NCI-H446 treated with DMSO at 0.1 percent for 48 hours (cell line): ENCODE data around the gene PRSS53.

Source experiments
- DNase-seq: peaks from one replicate; lab custom pipeline; 2025; lab: John Stamatoyannopoulos, UW

The PRSS53 gene

DNA sequence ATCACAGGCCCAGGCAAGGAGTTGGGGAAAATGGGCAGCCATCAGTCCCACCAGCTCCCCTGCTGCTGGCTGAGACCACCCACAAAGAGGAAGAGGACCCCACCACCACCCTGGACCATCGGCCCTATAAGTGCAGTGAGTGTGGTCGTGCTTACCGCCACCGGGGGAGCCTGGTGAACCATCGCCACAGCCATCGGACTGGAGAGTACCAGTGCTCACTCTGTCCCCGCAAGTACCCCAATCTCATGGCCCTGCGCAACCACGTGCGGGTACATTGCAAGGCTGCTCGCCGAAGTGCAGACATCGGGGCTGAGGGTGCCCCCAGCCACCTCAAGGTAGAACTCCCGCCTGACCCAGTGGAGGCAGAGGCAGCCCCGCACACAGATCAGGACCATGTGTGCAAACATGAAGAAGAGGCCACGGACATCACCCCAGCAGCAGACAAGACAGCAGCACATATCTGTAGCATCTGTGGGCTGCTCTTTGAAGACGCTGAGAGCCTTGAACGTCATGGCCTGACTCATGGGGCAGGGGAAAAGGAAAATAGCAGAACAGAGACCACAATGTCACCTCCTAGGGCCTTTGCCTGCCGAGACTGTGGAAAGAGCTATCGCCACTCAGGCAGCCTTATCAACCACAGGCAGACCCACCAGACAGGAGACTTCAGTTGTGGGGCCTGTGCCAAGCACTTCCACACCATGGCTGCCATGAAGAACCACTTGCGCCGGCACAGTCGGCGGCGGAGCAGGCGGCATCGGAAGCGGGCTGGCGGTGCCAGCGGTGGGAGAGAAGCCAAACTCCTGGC, 10.9 kb downstream of the PRSS53 start:
- no peak for DNase-seq

- DNase-seq = no peak
Measured at GRCh38 chr16:31077024-31077423, 11.7 kb downstream of the PRSS53 start.

- DNase-seq = no peak
Measured at GRCh38 chr16:31076319-31076718, 12.4 kb downstream of the PRSS53 start.

- DNase-seq = no peak
Measured at GRCh38 chr16:31074814-31075183, 13.9 kb downstream of the PRSS53 start.

DNA sequence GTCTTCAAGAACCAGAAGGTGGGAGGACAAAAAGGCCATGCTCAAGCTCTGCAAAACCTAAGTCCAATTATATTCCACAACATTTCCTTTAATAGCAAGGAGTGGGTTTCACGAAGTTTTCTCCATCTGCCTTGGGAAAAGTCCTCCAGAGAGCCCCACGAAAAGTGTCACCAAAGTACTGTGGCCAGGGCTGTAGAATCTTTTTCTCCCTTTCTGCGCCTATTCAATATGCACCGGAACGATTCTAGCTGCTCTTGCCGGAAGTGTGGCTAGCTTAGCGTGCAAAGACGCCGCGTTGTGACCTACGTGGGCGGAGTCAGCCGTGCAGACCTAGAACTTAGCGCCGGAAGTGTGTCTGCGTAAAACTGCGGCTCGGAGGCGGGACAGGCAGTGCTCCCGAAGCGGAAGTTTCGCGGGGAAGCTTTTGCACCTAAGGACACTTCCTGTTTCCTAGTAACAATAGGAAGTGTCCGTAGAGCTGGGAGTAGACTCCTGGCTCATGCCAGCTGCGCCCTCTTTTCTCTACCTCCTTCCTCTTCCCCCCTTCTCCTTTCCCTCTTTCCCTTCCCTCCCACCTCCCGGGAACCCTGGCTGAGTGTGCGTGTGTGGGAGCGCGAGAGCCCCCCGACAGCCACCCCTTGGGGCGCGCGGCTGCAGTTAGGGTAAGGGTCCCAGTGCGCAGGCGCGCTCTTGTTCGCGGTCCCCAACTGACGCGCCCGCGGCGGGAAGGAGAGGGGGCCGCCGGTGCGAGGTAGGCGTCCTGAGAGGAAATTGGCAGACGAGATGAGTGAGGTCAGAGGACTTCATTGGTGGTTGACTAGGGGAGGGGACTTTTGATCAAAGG, 14.6 kb downstream of the PRSS53 start, which contains the start of the genes ZNF646 and ZNF668:
ZNF646 (plus strand) TSS at position 453 of the 844 bp plus-strand sequence. CDS start 1,903 bp downstream, outside the sequence.
ZNF668 (minus strand) TSS at position 271 of the 844 bp plus-strand sequence. CDS start 9,781 bp downstream, outside the sequence.
- DNase-seq = peak; percentile 99

GRCh38 chr16:31073142-31073969, 15.4 kb downstream of the PRSS53 start:
- DNase-seq = peak; percentile 73

GRCh38 chr16:31072540-31073141, 16.1 kb downstream of the PRSS53 start:
- DNase-seq = no peak

GRCh38 chr16:31071861-31072260, 16.9 kb downstream of the PRSS53 start:
- no peak for DNase-seq

DNA sequence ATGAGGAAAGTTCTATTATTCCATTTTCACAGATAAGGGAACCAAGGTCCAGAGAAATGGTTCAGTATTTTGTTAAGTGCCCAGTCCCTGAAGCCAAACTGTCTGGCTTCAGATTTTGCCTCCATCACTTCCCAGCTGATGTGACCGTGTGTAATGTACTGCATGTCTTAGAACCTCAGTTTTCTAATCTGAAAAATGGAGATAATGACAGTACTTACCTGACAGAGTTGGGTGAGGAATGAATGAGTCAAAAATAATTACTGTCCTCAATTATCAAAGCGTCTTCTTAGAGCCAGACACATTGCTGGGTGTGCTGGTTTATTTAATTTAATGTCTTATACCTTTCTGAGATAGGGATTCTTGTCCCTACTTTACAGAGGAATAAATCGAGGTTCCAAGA, 21.4 kb downstream of the PRSS53 start:
- no peak for DNase-seq

DNA sequence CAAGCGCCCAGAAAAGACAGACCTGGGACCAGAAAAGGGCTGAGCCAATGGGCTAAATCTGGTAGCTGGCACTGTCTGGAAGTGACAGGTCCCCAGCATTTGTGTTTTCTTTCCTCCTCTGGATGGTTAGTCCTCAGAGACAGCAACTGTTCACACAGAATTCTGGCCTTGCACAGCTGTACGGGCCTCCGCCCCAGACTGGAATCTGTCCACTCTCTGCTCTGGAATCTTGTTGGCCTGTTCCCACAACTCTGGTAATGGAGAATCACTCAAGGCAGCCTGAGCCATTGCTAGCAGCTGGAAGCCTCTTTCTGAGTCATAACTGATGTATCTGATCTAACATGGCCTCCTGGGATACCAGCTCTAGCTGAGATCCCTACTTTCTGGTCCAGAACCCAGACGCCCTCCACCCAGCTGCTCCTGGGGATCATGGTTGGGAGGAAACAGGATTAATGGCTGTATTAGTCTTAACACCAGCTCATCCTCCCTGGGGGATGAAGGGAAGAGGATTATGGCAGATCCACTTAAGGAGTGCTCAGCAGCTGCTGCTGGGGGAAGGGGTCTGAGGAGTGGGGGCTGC, 23.8 kb downstream of the PRSS53 start:
- DNase-seq = no peak

DNA sequence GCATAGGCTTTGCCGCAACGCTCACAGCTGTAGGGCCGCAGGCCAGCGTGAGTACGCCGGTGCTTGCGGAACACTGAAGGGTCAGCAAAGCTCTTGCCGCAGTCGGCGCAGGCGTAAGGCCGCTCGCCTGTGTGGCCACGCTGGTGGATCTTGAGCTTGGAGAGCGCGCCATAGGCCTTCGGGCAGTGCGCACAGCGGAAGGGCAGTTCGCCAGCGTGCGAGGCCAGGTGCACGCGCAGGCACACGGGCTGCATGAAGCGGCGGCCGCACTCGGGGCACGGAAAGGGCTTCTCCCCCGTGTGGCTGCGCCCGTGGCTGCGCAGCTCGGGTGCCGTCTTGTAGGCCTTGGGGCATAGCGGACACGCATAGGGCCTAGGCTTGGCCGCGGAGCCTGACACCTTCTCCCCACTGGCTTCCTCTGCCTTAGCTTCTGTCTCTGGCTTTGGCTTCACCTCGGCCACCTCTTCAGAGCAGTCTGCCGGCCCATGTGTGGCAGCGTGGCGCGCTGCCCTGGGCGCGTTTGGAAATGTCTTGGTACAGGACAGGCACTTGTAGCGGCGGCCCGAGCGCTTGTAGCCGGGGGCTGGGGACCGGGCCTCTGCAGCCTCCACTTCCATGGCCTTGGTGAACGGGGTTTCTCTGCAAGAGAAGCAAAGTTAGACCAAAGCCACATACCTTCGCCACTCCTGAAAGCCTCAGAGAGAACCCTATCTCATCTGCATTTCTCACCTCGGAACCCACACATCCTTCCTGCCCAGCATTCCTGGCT, 24.7 kb downstream of the PRSS53 start:
- DNase-seq = no peak

DNA sequence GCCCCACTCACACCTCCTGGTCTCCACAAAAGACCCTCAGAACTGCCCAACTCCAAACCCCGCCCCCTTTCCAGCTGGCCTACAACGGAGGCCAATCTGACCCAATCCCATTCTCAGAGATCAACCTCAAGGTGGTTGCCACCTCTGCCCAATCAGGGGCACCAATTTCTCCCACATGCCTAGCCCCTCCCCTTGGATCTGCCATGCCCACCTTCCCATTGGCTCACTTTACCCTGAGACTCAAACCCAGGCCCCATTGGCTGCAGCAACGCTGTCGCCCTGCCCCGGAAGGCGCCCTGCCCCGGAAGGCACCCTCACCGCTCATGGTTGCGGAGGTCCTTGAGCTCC, 25.3 kb downstream of the PRSS53 start:
- no peak for DNase-seq

GRCh38 chr16:31061813-31062440, 26.8 kb downstream of the PRSS53 start:
- DNase-seq = no peak

GRCh38 chr16:31061126-31061812, 27.5 kb downstream of the PRSS53 start:
- DNase-seq = no peak

DNA sequence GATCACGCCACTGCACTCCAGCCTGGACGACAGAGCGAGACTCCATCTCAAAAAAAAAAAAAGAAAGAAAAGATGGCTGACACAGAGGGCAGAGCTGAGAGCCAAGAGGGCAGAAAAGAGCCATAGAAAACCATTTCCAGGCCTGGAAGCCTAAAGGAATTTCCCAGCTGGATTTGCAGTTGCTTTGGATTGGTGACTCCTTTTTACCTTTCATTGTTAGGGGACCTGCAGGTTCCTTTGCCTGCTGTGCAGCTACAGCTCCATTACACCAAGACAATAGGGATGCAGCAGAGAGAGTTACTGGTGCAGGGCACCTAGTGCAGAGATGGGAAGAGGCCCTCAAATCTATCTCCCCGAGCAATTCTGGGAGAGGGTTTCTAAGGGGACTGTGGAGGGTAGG, 33.1 kb downstream of the PRSS53 start:
- DNase-seq = no peak

DNA sequence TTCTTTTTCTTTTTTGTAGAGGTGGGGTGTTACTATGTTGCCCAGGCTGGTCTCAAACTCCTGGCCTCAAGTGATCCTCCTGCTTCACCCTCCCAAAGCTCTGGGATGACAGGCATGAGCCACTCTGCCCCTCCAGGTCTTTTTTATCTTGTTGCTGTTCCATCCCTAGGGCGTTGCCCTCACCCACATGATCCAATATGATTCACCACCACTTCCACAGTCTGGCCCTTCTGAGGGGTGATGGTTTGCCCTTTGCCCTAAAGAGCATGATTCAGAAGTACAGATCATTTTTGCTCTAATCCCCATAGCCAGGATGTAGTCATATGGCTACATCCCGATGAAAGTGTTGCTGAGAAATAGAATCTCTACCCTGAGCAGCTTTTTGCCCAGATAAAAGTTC, 36.6 kb downstream of the PRSS53 start:
- no peak for DNase-seq

GRCh38 chr16:31050280-31051030, 38.3 kb downstream of the PRSS53 start:
- no peak for DNase-seq

- DNase-seq = no peak
Measured at GRCh38 chr16:31043898-31044481, 44.8 kb downstream of the PRSS53 start.
